ENCODE measurements around the gene GALNT17.

GALNT17 gene

GRCh38 chr7:71386152-71386785 lies 254.3 kb downstream of the GALNT17 start:
- TF ChIP-seq, protein P1, sequence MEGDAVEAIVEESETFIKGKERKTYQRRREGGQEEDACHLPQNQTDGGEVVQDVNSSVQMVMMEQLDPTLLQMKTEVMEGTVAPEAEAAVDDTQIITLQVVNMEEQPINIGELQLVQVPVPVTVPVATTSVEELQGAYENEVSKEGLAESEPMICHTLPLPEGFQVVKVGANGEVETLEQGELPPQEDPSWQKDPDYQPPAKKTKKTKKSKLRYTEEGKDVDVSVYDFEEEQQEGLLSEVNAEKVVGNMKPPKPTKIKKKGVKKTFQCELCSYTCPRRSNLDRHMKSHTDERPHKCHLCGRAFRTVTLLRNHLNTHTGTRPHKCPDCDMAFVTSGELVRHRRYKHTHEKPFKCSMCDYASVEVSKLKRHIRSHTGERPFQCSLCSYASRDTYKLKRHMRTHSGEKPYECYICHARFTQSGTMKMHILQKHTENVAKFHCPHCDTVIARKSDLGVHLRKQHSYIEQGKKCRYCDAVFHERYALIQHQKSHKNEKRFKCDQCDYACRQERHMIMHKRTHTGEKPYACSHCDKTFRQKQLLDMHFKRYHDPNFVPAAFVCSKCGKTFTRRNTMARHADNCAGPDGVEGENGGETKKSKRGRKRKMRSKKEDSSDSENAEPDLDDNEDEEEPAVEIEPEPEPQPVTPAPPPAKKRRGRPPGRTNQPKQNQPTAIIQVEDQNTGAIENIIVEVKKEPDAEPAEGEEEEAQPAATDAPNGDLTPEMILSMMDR (IDR thresholded peaks at IDR 0.05) = no peak

DNA sequence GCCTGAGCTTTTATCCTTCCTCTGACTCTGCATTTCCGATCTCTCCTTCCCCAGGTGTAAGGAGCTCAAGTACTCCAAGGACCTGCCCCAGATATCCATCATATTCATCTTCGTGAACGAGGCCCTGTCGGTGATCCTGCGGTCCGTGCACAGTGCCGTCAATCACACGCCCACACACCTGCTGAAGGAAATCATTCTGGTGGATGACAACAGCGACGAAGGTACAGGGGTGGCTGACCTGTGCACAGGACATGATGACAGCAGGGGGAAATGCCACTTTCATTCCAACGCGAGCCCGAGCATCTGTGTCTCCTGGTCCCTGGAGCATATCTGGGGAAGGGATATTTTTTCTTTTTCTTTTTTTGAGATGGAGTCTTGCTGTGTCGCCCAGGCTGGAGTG lies 256.2 kb downstream of the GALNT17 start:
- TF ChIP-seq, protein P1 (IDR thresholded peaks at IDR 0.05) = no peak

DNA sequence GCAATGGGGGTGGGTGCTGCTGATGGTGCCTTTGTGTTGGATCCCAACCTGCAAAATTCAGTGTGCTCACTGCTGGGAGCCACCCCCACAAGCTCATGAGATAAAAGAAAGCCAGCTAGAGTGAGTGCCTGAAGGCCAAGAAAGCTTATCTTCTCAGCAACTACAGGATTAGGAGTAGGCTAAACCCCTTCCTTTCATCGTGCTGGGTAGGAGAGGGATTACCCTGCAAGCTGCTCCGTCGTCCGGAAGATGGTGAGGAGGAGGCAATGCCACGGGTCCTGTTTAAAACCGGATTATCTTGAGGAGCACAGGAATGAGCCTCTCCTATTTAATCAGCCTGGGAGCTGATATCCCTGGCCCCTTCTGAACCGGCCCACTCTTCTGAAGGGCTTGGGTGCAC lies 258.0 kb downstream of the GALNT17 start:
- TF ChIP-seq, protein P1 (IDR thresholded peaks at IDR 0.05) = no peak

DNA sequence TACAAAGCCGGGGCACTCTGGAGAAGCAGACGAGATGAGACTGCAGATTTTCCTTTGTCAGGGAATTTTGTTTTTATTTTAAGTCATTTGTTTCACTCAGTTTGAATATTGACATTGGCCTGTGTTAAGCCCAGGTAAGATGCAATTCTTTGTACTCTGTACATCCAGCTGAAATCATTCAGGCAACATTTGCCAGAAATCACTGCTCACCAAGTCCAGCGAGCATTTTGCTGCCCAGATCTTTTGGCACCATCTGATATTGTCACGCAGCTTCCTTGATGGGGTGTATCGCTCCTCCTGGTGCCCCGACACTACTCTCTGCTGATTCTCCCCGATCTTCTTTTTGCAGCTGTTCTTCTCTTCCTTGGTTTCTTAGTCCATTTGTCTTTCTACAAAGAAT lies 261.7 kb downstream of the GALNT17 start:
- TF ChIP-seq, protein P1 (IDR thresholded peaks at IDR 0.05) = no peak

GRCh38 chr7:71402684-71403083 lies 270.7 kb downstream of the GALNT17 start:
- TF ChIP-seq, protein P1 (IDR thresholded peaks at IDR 0.05) = no peak

DNA sequence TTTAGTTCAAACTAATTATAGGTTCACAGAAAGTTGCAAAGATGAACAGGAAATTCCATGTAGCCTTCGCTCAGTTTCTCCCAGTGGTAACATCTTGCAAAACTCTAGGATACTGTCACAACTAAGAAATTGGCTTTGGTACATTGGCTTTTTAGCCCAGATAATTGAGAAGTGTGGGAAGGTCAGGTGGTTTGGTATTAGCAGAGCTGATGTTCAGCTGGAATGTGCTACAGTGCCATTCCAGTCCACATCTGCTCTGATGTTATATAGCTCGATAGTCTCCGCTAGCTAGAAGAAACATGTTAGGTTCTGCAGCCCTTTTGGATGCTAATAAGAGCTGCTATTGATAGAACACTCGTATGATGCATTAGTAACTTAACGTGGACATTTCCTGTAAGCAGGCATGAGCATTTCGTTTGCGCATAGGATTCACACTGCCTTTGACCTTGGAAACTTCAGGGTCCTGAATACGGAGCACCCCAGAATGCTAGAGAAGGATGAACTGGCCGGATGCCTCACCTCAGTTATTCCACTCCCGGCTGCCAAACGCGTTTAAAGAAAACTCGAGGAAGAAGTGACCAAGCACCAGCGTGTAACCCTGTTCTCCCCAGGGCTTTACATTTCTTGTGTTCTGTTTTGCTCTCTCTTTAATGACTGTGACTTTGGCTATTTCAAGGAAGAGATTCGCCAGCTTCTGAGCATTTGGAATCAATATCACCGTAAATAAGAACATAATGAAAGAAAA lies 271.4 kb downstream of the GALNT17 start:
- TF ChIP-seq, protein P1 (IDR thresholded peaks at IDR 0.05) = no peak

- TF ChIP-seq, protein P1 (IDR thresholded peaks at IDR 0.05) = no peak
These were observed 272.9 kb downstream of the GALNT17 start for GRCh38 chr7:71404726-71405345.
